ENCODE data around the gene MED31.

DNA sequence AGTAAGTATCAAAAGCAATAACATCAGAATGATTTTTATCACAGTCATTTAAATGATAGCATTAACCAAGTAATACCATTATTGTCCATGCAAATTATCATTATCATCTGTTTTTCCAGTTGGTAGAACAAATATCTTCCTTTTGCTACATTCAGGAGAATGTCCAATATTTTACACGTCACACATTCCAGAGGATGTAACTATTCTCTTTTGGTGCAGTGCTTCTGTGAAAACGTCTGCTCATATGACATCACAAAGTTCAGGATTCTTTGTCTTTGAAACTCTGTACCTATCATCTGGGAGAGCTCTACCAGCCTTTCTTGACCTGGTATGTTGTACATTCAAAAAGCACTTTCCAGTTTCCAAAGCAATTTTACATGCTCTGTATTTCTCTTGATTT, 54.9 kb downstream of the MED31 start:
- no peak for TF ChIP-seq CTCF (IDR thresholded peaks at IDR 0.05; ENCODE audit: insufficient read depth, low read depth, low read length)
- TF ChIP-seq EZH2 (IDR thresholded peaks at IDR 0.05; ENCODE audit: insufficient read depth, low read length): no peak

Measured in astrocyte (in vitro differentiated cells and primary cell).